AG04449 (cell line): Measurements from ENCODE around the gene FHAD1.

Experiments
- CTCF ChIA-PET: fragments of 350-600 bp; formaldehyde crosslinking; extraction: SDS; loops from one replicate; lab custom pipeline; 2021; ENCODE audit warnings: antibody characterized with exemption; lab: Yijun Ruan, JAX
- POLR2A ChIA-PET: fragments of 400-600, 350-600 bp; formaldehyde crosslinking; extraction: SDS; loops from one replicate; lab custom pipeline; 2020; ENCODE audit warnings: antibody characterized with exemption, inconsistent platforms; lab: Yijun Ruan, JAX
- DNase-seq: peaks from one replicate; pipeline ENCODE4 v3.0.0-alpha.2; 2010; ENCODE audit warnings: low read depth, low spot score
- H3K4me3 ChIP-seq: 2 replicates; pipeline ENCODE4 v1.5.1; 2011; ENCODE audit warnings: low read depth, mild to moderate bottlenecking, control low read depth, low read length
- CTCF ChIP-seq: IDR thresholded peaks from one replicate; pipeline ENCODE4 v1.5.1; 2011; ENCODE audit warnings: mild to moderate bottlenecking, moderate library complexity, low read length, control low read depth, inconsistent platforms; ENCODE audit not compliant: insufficient read depth; ENCODE audit errors: missing control alignments

FHAD1 gene

GRCh38 chr1:15329104-15329820 lies 82.2 kb downstream of the FHAD1 start:
- DNase-seq: no peak
- no peak for TF ChIP-seq CTCF
- no peak overlapping the region for H3K4me3 ChIP-seq
- POLR2A ChIA-PET: no interaction called here
- CTCF ChIA-PET: no interaction called here

- POLR2A ChIA-PET: no interaction called here
- no peak for DNase-seq
- no peak for TF ChIP-seq CTCF
- no peak overlapping the region for H3K4me3 ChIP-seq
- CTCF ChIA-PET: no interaction called here
Observed at GRCh38 chr1:15330028-15330427, 83.0 kb downstream of the FHAD1 start.

GRCh38 chr1:15331180-15331579 lies 84.2 kb downstream of the FHAD1 start:
- POLR2A ChIA-PET: no interaction called here
- TF ChIP-seq CTCF: no peak
- DNase-seq: no peak
- CTCF ChIA-PET: interaction anchor here (3.5 to 5.4 kb wide), 2 partner anchors 8 to 100 kb away, joined by 20 to 63 read pairs; no protein-coding TSS in a partner anchor
- no peak overlapping the region for H3K4me3 ChIP-seq

GRCh38 chr1:15331734-15332133 lies 84.7 kb downstream of the FHAD1 start:
- ChIA-PET CTCF (interaction anchor here (0.9 to 5.4 kb wide), 4 partner anchors 8 to 100 kb away, joined by 3 to 63 read pairs (median 12); no protein-coding TSS in a partner anchor), POLR2A (no interaction called here)
- no peak for TF ChIP-seq CTCF
- H3K4me3 ChIP-seq: no peak overlapping the region
- no peak for DNase-seq

- ChIA-PET CTCF (interaction anchor here (0.9 to 5.4 kb wide), 5 partner anchors 9 to 99 kb away, joined by 3 to 63 read pairs (median 4); no protein-coding TSS in a partner anchor), POLR2A (no interaction called here)
- no peak overlapping the region for H3K4me3 ChIP-seq
- DNase-seq: no peak
- TF ChIP-seq CTCF: no peak
Observed at GRCh38 chr1:15332525-15332924, 85.5 kb downstream of the FHAD1 start.

GRCh38 chr1:15332952-15333715 lies 86.1 kb downstream of the FHAD1 start:
- ChIA-PET CTCF (interaction anchor here (1.1 to 5.4 kb wide), 4 partner anchors 9 to 98 kb away, joined by 3 to 63 read pairs (median 12); no protein-coding TSS in a partner anchor), POLR2A (no interaction called here)
- no peak for DNase-seq
- no peak for TF ChIP-seq CTCF
- H3K4me3 ChIP-seq: no peak overlapping the region
